Astrocyte of the hippocampus (primary cell): ENCODE data around the gene CD96.
"Not testable (repeated sequence)": the region's sequence is repeated elsewhere in the genome, so short reads cannot be mapped to it uniquely, and the experiment has no call there.

ENCODE experiments used
- DNase-seq: peaks from one replicate; pipeline ENCODE4 v3.0.0; 2011; ENCODE audit warnings: low read depth, low spot score

The CD96 gene

DNA sequence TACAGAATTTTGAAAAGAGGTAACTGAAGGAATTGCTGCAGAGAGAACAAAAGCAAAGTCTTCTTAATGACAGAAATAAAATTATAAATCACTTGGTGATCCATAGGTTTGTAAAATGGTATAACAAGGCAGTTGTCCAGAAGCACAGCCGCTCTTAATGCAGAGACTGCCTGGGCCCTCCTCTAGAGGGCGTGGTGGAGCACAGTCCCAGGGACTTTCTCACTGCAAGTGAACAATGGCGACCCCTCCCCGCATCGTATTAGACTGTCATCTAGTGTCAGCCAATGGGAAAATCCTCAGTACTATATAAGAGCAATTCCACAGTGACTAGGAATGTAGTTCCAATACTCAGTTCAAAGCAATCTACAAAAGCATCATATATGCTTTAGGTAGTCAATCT is 79.5 kb downstream of the CD96 start:
- DNase-seq, result no peak

DNA sequence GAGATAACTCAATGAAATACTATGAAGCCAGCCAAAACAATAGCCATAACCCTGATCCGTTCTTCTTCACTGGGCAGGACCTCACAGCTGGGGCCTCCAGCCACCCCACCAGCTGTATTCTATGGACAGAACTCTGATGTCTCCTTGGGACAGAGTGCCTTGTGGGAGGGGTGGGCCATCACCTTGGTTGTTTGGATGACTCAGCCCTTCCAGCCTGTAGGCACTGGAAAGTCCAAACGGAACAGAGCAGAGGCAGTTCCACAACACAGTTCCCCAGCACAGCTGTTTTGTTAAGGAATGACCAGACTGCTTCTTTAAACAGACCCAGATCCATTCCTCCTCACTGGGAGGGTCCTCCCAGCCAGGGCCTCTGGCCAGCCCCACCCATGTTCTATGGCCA is 85.1 kb downstream of the CD96 start:
- DNase-seq, result no peak

DNA sequence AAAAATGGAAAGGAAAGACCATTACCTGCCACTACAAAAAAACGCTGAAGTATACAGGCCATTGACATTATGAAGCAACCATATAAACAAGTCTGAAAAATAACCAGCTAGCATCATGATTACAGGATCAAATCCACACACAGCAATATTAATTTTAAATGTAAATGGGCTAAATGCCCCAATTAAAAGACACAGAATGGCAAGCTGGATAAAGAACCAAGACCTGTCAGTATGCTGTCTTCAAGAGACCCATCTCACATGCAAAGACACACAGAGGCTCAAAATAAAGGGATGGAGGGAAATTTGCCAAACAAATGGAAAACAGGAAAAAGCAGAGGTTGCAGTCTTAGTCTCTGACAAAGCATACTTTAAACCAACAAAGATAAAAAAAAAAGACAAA is 87.0 kb downstream of the CD96 start:
- not testable (repeated sequence) for DNase-seq

DNA sequence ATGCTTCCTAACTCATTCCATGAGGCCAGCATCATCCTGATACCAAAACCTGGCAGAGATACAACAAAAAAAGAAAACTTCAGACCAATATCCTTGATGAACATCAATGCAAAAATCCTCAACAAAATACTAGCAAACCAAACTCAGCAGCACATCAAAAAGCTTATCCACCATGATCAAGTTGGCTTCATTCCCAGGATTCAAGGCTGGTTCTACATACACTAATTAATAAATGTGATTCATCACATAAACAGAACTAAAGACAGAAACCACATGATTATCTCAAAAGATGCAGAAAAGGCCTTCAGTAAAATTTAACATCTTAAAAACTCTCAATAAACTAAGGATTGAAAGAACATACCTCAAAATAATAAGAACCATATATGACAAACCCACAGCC is 88.6 kb downstream of the CD96 start:
- peak; percentile 23 for DNase-seq

DNA sequence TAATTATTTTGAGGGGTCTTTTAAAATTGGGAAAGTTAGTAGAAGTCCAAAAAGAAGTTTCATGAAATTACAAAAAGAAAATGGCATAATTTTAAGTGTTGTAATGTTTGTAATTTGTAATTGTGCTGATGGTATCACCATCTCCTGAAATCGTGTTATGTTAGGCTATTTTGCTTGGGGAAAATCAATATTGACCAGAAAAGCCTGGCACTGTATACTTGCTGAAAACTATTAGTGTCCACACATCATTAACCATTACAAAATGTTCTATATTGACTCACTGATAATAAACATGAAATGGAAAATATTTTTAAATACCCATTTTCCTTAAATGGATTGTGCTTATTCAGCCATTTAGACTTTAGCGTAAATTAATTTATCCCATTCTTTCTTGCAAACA is 93.4 kb downstream of the CD96 start:
- no peak for DNase-seq

DNA sequence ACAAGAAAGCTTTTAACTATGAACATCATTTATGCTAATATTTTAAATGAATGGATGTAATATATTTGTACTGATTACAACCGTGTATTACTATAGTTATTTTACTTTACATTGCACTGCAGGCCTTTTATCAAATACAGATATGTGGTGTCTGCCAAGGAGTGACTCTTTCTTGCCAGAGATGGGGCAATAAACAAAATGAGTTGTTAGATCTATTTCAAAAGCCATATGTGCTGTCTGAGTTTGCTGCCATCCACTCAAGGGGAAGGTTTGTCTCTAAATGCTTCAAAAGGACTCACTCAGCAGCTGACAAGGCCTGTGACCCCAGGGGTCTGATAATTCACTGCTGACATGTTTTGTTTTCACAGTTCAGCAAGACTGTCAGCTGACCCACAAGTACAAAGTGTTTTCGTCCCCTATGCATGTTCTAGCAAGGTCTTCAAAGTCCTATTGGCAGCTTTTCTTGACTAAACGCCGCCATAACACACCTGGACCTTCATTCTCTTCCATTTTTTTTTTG is 94.4 kb downstream of the CD96 start:
- no peak for DNase-seq

DNA sequence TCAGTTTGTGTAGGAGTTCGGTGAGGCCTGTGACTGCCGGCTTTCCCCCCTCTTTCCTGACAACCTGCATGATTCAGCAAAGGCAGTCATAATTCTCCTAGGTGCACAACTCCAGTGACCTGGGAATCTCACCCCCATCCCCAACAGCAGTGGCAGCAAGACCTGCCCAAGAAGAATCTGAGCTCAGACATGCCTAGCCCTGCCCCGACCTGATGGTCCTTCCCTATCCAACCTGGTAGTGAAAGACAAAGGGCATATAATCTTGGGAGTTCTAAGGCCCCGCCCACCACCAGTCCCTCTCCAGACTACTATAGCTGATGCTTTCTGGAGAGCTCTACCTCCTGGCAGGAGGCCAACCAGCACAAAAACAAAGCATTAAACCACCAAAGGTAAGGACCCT is 97.3 kb downstream of the CD96 start:
- DNase-seq, result no peak

DNA sequence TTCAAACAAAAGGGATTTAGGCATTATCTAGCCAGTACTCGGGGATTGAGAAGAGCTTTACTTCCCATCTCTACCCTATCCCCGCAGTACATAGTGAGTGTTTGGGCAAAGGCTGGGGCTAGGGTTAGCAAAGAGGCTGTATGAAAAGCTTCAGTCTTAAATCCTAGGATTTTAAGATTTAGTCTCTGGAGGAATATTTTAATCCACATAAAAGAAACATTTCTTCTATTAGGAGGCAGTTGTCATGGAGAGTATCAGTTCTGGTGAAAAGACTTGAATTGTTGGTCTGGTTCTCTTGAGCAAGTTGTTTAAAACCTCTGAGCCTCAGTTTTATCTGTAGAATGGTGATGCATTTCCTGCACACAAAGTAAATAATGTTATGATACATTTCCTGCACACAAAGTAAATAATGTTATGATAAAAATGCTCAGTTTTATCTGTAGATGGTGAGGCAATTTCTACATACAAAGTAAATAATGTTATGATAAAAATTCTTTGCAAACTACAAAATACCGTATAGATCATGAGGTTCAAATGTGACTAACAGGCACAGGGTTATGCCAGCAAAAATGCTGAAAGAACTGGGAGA is 107.1 kb downstream of the CD96 start:
- no peak for DNase-seq

DNA sequence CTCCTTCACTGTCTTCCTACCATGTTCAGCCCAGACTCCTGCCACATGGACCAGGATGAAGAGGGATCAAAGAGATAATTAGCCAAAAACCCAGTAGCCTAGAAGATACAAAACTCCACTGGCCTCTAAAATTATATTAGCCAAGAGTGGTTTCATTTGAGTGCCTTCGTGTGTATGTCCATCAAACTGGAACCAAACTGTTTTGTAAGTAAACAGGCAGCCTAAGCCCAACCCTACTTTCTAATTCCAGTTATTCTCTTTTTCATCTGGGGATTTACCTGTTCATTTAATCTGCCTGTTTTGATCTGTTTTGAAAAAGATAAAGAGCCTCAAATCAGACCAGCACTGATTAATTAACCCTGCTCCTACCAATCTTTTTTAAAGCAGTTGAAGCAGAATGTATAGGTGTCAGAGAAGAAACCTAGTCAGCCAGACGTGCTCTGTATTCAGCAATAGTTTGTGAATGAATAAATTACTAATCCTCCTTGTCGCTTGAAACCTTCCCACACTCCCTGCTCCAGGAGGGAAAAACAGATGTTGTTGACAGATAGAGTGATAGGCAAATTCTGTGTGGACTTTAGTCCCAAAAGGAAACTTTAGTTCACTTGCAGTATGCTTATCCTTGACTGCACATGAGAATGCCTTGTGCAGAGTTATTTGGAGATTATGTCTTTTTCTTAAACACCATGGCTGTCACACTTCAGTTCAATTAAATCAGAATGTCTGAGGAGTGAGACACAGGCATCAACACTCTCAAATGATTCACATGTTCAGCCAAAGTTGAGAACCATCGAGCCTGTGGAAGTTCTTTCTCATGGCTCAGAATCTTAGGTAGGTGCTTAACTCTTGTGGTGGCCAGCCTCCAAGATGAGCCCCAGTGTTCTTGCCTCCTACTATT is 108.6 kb downstream of the CD96 start:
- DNase-seq, result no peak

DNA sequence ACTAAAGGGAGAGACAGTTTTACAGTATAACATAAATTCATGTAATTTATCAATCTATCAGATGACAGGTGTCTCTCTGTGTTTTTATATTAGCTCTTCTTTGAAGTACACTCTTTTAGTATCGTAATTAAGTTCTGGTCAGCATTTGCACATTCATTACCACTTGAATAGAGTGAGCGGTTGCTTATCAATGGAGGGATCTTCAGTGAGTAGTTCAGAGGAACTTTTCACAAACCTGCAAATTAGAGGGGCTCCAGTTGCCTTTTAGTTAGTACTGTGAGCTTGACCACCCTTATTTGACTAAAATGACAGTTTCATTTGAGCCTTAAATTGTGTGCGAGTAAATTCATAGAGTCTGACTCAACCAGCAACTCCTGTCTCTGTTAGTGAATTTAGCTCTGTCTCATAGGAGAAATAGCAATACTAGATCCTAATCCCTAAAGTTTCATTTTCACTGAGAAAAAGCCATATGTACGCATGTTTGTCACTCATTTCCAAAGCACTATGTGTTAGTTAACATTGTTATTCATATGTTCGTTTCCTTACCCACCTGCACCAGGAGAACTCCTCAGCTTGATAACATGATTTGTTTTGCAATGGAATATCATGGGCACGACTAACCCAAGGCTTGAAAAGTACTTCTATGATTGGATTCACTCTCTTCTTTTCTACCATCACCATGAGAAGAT is 110.6 kb downstream of the CD96 start:
- no peak for DNase-seq

DNA sequence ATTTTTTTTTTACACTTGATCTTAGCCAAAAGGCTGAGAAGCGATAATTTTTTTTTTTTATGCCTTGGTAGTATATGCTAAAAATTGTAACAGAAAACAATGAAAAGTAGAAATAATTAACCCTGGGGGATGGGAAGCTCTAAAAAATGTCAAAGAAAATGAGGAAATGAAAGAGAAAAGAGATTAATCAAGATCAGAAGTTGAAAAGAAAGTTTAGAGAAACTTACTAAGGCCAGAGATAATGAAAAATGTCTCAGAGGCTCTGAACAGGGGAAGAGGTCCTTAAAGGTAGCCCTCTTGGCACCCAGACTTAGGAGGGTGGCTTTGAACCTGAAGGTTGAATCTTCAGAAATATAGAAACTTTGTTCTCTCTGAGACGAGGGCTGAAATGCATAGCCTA is 111.8 kb downstream of the CD96 start:
- DNase-seq, result no peak

DNA sequence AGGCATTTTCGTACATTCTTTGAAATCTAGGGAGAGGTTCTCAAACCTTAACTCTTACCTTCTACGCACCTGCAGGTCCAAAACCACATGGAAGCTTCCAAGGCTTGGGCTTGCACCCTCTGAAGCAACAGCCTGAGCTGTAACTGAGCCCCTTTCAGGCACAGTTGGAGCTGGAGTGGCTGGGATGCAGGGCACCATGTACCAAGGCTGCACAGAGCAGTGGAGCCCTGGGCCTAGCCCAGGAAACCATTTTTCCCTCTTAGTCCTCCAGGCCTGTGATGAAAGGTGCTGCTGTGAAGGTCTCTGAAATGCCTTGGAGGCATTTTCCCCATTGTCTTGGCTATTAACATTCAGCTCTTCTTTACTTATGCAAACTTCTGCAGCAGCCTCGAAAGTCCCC is 120.0 kb downstream of the CD96 start:
- no peak for DNase-seq

DNA sequence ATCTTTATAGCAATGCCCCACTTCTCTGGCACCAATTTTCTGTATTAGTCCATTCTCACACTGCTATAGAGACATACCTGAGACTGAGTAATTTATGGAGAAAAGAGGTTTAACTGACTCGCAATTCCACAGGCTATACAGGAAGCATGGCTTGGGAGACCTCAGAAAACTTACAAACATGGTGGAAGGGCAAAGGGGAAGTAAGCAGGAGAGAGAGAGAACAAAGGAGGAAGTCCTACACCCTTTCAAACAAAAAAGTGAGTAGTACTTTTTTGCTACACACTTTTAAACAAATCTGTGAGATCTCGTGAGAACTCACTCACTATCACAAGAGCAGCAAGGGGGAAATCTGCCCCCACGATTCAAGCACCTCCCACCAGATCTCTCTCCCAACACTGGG is 120.9 kb downstream of the CD96 start:
- no peak for DNase-seq

DNA sequence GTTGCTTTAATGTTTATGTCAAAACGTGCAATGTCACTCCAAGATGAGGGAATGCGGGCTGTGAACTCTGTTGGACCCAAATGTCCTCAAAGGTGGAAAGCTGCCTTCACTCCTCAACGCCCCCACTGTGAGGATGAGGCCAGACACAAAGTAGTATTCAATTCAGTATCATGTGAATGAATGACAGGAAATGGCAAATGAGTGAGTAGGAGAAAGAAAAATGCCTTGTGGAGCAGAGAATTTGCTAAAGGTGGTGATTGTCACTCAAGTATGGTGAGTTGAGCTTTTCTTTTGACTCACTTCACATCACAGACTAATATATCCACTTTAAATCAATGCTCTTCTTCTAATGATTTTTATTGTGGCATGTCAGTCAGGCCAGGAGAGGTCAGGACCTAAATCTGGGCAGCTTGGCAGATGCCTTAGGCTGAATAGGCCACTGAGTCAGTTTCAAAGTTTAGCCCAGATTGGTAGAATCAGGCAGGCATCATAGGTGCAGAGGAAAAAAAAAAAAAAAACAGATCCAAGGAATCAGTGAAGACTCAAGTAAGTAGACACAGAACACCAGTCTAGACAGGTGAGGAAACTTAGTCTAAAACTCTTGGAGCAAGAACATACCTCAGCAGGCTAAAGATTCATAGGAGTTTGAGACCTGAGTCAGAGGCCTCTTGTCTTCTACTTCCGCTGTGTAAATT is 124.2 kb downstream of the CD96 start:
- no peak for DNase-seq

DNA sequence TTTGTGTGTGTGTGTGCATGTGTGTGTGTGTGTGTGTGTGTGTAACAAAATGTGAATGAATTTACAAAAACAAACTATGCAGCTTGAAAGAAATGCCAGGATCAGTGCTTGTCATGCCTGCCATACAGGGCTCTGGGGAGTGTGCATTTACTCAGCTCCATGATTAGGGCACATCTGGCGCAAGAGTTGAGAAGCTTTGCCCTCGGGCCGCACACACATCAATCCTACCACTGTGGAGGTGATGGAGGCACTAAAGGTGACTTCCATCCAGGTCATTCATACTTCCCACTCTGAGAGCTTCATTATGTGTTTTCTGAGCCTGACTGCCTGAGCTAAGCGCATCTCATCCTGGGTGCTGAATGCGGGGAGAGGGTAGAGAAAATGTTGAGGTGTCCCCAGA is 125.2 kb downstream of the CD96 start:
- no peak for DNase-seq

DNA sequence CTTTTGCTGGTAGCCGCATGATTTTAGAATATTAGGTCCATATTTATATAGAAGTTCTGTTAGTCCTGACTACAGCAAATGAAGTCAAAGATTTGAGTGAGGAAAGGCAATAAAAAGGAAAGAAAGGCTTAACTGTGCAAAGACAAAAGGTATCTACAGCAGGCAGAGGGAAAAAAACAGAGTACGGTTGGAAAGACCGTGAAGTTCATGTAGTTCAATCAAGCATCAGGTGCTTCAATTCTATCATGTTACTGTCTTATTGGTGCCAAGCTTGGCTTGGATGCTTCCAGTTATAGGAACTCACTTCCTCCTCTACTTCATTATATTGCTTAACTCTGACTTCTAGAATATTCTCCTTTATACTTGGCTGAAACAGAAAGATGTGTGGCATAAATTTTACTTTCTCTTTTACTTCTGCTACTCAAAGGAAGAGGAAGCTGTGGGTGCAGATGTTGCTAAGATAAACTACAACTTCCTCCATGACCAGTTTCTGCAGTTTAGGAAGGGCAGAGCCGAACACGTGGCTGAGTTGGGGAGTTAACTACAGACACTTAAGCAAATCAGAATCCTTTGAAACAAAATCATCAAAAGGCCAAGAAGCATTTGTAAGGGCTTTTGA is 125.7 kb downstream of the CD96 start:
- DNase-seq, result no peak

DNA sequence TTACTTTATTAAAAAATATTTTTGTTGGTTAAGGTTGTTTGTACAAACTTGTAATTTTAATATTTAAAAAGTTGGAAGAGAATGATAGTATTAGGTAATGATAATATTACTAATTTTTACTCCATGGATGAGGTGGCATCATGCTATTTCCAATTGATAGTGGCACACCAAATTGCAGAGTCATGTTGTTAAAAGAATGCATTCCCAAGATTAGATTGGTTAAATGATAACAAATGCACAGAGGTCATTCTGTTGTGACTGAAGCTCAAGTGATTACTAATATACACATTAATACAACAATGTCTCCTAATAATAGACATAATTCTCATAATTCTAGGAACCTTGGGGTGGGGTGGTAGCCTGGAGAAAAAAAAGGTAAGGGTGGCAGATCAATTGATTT is 126.3 kb downstream of the CD96 start:
- DNase-seq, result no peak

DNA sequence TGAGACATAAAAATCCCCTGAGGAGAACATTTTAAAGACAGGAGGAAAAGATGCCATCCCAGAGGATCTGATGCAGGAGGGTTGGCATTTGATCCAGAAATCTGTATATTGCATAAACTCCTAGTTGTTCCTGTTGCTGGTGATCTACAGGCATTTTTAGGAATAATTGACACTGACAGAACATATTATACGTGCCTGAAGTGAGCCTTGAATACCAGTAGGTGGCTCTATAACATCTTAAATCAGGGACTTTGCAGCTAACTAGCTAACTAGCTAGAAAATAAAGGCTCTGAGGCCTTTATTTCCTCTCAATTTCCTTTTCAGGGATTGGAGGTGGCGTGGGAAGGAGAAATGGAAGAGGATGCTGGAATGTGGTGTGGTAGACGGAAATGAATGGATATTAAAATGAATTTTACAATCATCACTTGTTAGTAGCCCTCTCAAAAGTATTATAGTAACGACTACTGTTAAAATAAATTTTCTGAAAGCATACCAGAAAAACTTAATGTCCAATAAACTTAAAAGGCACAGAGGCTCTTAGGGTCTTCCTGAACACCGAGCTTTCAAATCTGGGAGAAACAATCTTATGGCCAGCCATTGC is 127.0 kb downstream of the CD96 start:
- peak; percentile 71 for DNase-seq

DNA sequence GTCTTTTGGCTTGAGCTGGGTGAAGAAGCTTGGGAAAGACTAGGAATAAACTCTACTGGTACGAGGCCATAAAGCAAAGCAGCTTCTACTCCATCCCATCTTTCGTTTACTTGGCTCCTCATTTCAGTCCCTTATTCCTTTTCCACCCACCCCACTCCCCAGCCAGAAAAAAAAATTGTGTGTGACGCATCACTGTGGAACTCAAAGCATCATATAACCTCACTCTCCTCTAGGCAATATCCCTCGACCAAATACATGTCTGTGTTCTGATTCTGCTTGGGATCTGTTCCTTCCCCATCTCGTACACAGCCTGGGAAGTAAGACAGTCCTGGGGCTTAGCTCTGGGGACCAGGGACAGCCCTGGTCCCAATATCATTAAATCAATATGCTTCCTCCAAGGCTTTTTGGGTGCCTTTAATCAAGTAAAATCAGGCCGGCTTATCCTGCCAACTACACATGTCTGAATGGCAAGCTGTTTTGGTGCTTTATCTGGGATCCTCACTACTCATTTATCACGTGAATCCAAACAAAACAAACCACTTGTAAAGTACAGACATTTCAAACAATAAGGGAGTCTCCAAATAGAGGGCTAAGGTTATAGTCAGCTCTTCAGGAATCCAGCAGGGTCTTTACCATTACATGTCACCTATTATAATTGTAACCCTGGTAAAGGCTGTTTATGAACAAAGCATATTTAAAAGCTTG is 128.1 kb downstream of the CD96 start:
- DNase-seq, result peak; percentile 63

DNA sequence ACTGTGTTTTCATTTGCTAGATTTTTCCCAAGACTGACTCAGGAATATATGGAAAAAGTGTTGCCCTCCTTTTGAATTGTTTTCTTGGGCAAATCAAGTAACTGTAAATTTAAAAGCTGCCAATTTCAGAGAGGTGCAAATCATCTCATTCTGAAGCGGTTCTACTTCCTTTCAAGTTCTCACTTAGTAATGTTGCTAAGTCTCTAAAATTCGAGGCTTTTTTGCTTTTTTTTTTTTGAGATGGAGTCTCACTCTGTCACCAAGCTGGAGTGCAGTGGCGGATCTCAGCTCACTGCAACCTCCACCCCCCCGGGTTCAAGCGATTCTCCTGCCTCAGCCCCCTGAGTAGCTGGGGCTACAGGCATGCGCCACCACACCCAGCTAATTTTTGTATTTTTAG is 130.5 kb downstream of the CD96 start:
- DNase-seq, result not testable (repeated sequence)

DNA sequence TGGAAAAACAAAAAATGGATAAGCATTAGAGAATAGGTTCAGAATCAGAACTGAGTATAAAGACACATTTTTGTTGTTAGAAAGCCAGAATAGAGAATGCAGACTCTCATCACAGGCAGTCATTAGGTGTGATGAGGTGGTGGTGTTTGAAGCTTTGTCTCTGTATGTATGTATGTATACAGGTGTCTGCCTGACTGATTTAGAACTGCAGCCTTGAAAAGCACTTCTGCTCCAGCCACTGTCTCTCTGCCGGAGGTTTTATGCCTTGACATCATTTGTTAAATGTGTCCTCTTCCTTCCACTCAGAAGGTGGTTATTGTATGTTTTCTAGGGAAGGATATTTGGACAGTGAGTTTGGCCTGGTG is 133.8 kb downstream of the CD96 start:
- DNase-seq, result no peak
